K562 (cell line): ENCODE data around the gene GALNT13. TPM values are rescaled to one million over a fixed set of nuclear protein-coding genes. Genes with fewer than 3 reads are reported as not detected.

ENCODE experiments used
- ATAC-seq: fragments of 200-7000 bp; cut with Tn5 transposase; 3 replicates; pipeline ENCODE4 v1.9.1; 2020; ENCODE audit warnings: moderate library complexity
- BruUV-seq: library from RNA; stranded (reverse); fragments of 400-500 nt; replicated peaks from 2 replicates; lab custom pipeline; 2021; lab: Mats Ljungman, UMichigan
- CTCF ChIA-PET: fragments of 300-600 bp; formaldehyde crosslinking; extraction: SDS; loops from one replicate; lab custom pipeline; 2021; ENCODE audit warnings: low intra/inter-chr PET ratio; lab: Yijun Ruan, JAX
- POLR2A ChIA-PET: fragments of 300-600, 350-650 bp; sonication (Branson Sonifier 250); formaldehyde crosslinking; extraction: SDS; loops from one replicate; lab custom pipeline; 2021; ENCODE audit warnings: antibody characterized with exemption, inconsistent platforms; lab: Yijun Ruan, JAX
- DNase-seq, 4 experiments: peaks; one replicate each; pipeline versions ENCODE4 v3.0.0 to v3.0.0-alpha.2; 2011 to 2018; ENCODE audit warnings: low spot score in 3 of 4, mixed read lengths in 3 of 4; ENCODE audit errors: extremely low read depth in 1 of 4
- FAIRE-seq: peaks from 2 replicates; lab custom pipeline; 2011; peaks lifted over from hg19 to GRCh38; lab: Jason Lieb, UNC
- H2AFZ ChIP-seq: 2 replicates; pipeline ENCODE4 v1.6.0; 2011; ENCODE audit warnings: low read depth, low read length, control low read depth, inconsistent platforms
- H3K27ac ChIP-seq: fragments of 200-600 bp; 3 replicates; pipeline ENCODE4 v1.8.0; 2011; ENCODE audit warnings: low read depth, mild to moderate bottlenecking, control low read depth, inconsistent platforms, low read length, moderate library complexity, mixed read lengths; ENCODE audit errors: extremely low read depth
- H3K27me3 ChIP-seq, 2 experiments: fragments of 300-600 bp in 1 of 2; 2 replicates in 1 of 2; 3 replicates in 1 of 2; pipeline versions ENCODE4 v1.6.0 to v1.8.0; 2011; ENCODE audit warnings: inconsistent platforms in 2 of 2, low read length in 2 of 2, mild to moderate bottlenecking in 1 of 2, mixed read lengths in 1 of 2, moderate library complexity in 1 of 2; ENCODE audit not compliant: control insufficient read depth in 2 of 2, insufficient read depth in 2 of 2
- H3K36me3 ChIP-seq: fragments of 300-600 bp; 3 replicates; pipeline ENCODE4 v1.8.0; 2011; ENCODE audit warnings: mild to moderate bottlenecking, low read length, inconsistent platforms; ENCODE audit not compliant: control insufficient read depth, insufficient read depth
- H3K4me1 ChIP-seq, 2 experiments: fragments of 200-600 bp in 1 of 2; replicated peaks in 1 of 2; 2 replicates in 1 of 2; 3 replicates in 1 of 2; pipeline versions ENCODE4 v1.5.1 to v1.8.0; 2011; ENCODE audit warnings: inconsistent platforms in 2 of 2, low read length in 2 of 2, mild to moderate bottlenecking in 1 of 2, mixed read lengths in 1 of 2, moderate library complexity in 1 of 2; ENCODE audit not compliant: control insufficient read depth in 2 of 2, insufficient read depth in 2 of 2
- H3K4me2 ChIP-seq: 2 replicates; pipeline ENCODE4 v1.6.1; 2011; ENCODE audit warnings: low read length, control low read depth, inconsistent platforms, mixed read lengths; ENCODE audit not compliant: insufficient read depth
- H3K4me3 ChIP-seq: fragments of 200-600 bp; sonication (generic), shearing (Covaris generic); 2 replicates; pipeline ENCODE4 v1.5.1; 2016; ENCODE audit warnings: control low read depth, inconsistent platforms
- H3K79me2 ChIP-seq: fragments of 200-600 bp; 3 replicates; pipeline ENCODE4 v1.8.0; 2011; ENCODE audit warnings: low read length, inconsistent platforms; ENCODE audit not compliant: control insufficient read depth, insufficient read depth
- H3K9ac ChIP-seq, 2 experiments: 2 replicates each; pipeline versions ENCODE4 v1.6.0 to v1.6.1; 2011; ENCODE audit warnings: low read depth in 2 of 2, low read length in 2 of 2, control low read depth in 1 of 2, inconsistent platforms in 1 of 2, mild to moderate bottlenecking in 1 of 2, mixed read lengths in 1 of 2; ENCODE audit not compliant: insufficient read depth in 1 of 2
- H3K9me1 ChIP-seq: one replicate; pipeline ENCODE4 v1.6.0; 2011; ENCODE audit warnings: inconsistent platforms, mild to moderate bottlenecking, low read length, moderate library complexity; ENCODE audit not compliant: control insufficient read depth, insufficient read depth
- H3K9me3 ChIP-seq: replicated peaks from 2 replicates; pipeline ENCODE4 v1.5.1; 2011; ENCODE audit warnings: low read depth, low read length, inconsistent platforms; ENCODE audit not compliant: control insufficient read depth, insufficient read depth
- H4K20me1 ChIP-seq: replicated peaks from 2 replicates; pipeline ENCODE4 v1.6.1; 2011; ENCODE audit warnings: low read length, inconsistent platforms, mixed read lengths; ENCODE audit not compliant: control insufficient read depth, insufficient read depth
- E2F3 ChIP-seq: fragments of 250-450 bp; sonication (Bioruptor Pico); IDR thresholded peaks from 2 replicates; pipeline ENCODE4 v1.4.0; 2020; ENCODE audit warnings: mild to moderate bottlenecking
- GTF3C2 ChIP-seq: IDR thresholded peaks from 3 replicates; pipeline ENCODE4 v1.6.1; 2011; ENCODE audit warnings: borderline replicate concordance, mild to moderate bottlenecking, moderate library complexity; ENCODE audit not compliant: insufficient read length; ENCODE audit errors: extremely low read depth
- KDM2B ChIP-seq: fragments of 250-450 bp; sonication (Bioruptor Pico); IDR thresholded peaks from 2 replicates; pipeline ENCODE4 v1.8.0; 2021; ENCODE audit warnings: mild to moderate bottlenecking, moderate library complexity
- MCM5 ChIP-seq: fragments of 450-650 bp; IDR thresholded peaks from 2 replicates; pipeline ENCODE4 v1.6.1; 2016; ENCODE audit warnings: low read depth
- NBN ChIP-seq: fragments of 450-650 bp; IDR thresholded peaks from 2 replicates; pipeline ENCODE4 v1.6.1; 2016; ENCODE audit warnings: low read depth, mild to moderate bottlenecking
- SMAD3 ChIP-seq: fragments of 450-650 bp; formaldehyde crosslinking; conservative IDR thresholded peaks from 2 replicates; pipeline ENCODE4 v1.4.0; 2020; ENCODE audit warnings: mild to moderate bottlenecking
- TCF3 ChIP-seq: sonication (generic); formaldehyde crosslinking; IDR thresholded peaks from 2 replicates; pipeline ENCODE4 v1.4.0; 2020; ENCODE audit warnings: mild to moderate bottlenecking, missing genetic modification reagents
- ZNF766 ChIP-seq: fragments of 200-800 bp; sonication (Bioruptor generic); conservative IDR thresholded peaks from 2 replicates; pipeline ENCODE4 v1.6.1; 2016; ENCODE audit warnings: missing genetic modification characterization, missing compliant biosample characterization
- ZNF830 ChIP-seq: fragments of 250-450 bp; sonication (Bioruptor Pico); IDR thresholded peaks from 2 replicates; pipeline ENCODE4 v1.5.0; 2021; ENCODE audit warnings: mild to moderate bottlenecking
- WGBS: fragments of 100-300 bp; shearing (Covaris generic); methylation state at CpG from one replicate; pipeline ENCODE4 v1.1.6; 2016; ENCODE audit warnings: low coverage, mixed read lengths; ENCODE audit not compliant: insufficient coverage; ENCODE audit errors: missing lambda C conversion rate; 5-methylcytosine and 5-hydroxymethylcytosine counted together
- in situ Hi-C: fragments of 300-500 bp; cut with MboI; formaldehyde crosslinking; loops from 4 replicates; pipeline ENCODE4 v1.15.0; 2018; ENCODE audit warnings: inconsistent platforms, mixed read lengths
- intact Hi-C: fragments of 100-400 bp; cut with micrococcal nuclease; formaldehyde crosslinking; loops from 2 replicates; pipeline ENCODE4 v1.14.2; 2022
- polyA plus RNA-seq, 8 experiments: library from polyadenylated mRNA; depleted of rRNA in 4 of 8; stranded (reverse) in 5 of 8; unstranded in 3 of 8; fragments of >200 nt; fragmentation: Nextera tagmentation in 2 of 8; fragmentation: Illumina TruSeq in 1 of 8; extraction: Ambion mirVana in 2 of 8; extraction: Trizol in 1 of 8; gene quantifications; 2 replicates each; pipeline versions ENCODE4 v1.2.1 to v1.2.3, GENCODE V29; 2011 to 2014; ENCODE audit warnings: inconsistent platforms in 1 of 8, missing spikeins in 1 of 8
- total RNA-seq, 7 experiments: library from RNA; depleted of rRNA in 6 of 7; stranded (reverse); fragments of >200 nt in 6 of 7; fragmentation: Illumina TruSeq in 2 of 7; extraction: Trizol in 2 of 7; gene quantifications; 2 replicates each; pipeline versions ENCODE4 v1.2.1 to v1.2.3, GENCODE V29; 2011 to 2021; ENCODE audit warnings: low replicate concordance in 1 of 7
- TF ChIP-seq, protein P1 (sequence below): sonication (generic); formaldehyde crosslinking; IDR thresholded peaks from 2 replicates; pipeline ENCODE4 v1.8.0; 2023; ENCODE audit warnings: missing genetic modification reagents, mild to moderate bottlenecking, borderline replicate concordance
- TF ChIP-seq, protein P2 (sequence below): fragments of 200-800 bp; sonication (Bioruptor generic); IDR thresholded peaks from 2 replicates; pipeline ENCODE4 v1.6.1; 2017; ENCODE audit warnings: missing genetic modification characterization, missing compliant biosample characterization

GALNT13 gene
- total and polyA plus RNA-seq, 9 of the 15 experiments (the other 6 are each of a cell fraction or from before 2014, with no cell fraction given) = not detected

DNA sequence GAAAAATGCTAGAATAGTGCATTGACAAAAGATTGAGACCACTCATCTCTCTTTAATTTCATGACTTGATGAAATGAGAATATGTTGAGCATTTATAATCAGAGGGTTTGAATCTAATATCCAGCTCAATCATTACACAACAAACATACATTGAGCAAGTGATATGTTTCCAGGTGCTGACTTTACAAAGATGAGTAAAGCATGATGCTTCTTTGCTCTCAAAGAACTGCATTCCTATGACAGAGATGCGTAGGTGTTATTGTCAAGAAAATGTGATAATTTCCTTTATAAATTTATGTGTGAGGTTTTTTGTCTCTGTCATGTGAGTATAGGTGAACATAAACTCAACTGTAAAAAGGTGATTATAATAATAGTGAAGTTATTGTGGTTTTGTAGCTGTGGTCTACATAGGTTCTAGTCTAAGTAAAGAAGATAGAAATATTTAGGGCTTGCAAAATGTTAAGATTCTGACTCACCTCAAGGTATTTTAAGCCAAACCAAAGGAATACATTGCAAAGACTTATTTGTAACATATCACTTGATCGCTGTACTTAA is 389.8 kb downstream of the GALNT13 start:
- Histone ChIP-seq H3K79me2 (no peaks in the 10 kb centered on the region), H3K4me3 (no peak overlapping the region), H3K27ac (no peak overlapping the region), H2AFZ (no peak overlapping the region), H3K9me3 (no peaks in the 10 kb centered on the region), H4K20me1 (no peaks in the 10 kb centered on the region), H3K9ac (no peak overlapping the region), H3K27me3 (no peaks in the 10 kb centered on the region), H3K9me1 (no peaks in the 10 kb centered on the region), H3K4me1 (no peaks in the 10 kb centered on the region), H3K4me2 (no peak overlapping the region), H3K36me3 (no peaks in the 10 kb centered on the region)
- FAIRE-seq = no peak
- 3% methylated on average over 2 of the region's 2 CpGs for WGBS
- intact Hi-C loops (no loop called here), in situ Hi-C loops (no loop called here)
- ATAC-seq = no peak
- no TSS peak for BruUV-seq
- ChIA-PET CTCF (no interaction called here), POLR2A (interaction anchor here (0.6 kb wide), 1 partner anchor 121 kb away, joined by 3 read pairs; no protein-coding TSS in a partner anchor)
- no peak for DNase-seq
- TF ChIP-seq TCF3 (CRISPR knock-in tag) (no peak), KDM2B (CRISPR knock-in tag) (no peak), MCM5 (no peak), ZNF766 (CRISPR knock-in tag) (no peak), SMAD3 (no peak), NBN (no peak), E2F3 (CRISPR knock-in tag) (no peak), ZNF830 (CRISPR knock-in tag) (no peak), GTF3C2 (no peak)
- TF ChIP-seq, protein P1, sequence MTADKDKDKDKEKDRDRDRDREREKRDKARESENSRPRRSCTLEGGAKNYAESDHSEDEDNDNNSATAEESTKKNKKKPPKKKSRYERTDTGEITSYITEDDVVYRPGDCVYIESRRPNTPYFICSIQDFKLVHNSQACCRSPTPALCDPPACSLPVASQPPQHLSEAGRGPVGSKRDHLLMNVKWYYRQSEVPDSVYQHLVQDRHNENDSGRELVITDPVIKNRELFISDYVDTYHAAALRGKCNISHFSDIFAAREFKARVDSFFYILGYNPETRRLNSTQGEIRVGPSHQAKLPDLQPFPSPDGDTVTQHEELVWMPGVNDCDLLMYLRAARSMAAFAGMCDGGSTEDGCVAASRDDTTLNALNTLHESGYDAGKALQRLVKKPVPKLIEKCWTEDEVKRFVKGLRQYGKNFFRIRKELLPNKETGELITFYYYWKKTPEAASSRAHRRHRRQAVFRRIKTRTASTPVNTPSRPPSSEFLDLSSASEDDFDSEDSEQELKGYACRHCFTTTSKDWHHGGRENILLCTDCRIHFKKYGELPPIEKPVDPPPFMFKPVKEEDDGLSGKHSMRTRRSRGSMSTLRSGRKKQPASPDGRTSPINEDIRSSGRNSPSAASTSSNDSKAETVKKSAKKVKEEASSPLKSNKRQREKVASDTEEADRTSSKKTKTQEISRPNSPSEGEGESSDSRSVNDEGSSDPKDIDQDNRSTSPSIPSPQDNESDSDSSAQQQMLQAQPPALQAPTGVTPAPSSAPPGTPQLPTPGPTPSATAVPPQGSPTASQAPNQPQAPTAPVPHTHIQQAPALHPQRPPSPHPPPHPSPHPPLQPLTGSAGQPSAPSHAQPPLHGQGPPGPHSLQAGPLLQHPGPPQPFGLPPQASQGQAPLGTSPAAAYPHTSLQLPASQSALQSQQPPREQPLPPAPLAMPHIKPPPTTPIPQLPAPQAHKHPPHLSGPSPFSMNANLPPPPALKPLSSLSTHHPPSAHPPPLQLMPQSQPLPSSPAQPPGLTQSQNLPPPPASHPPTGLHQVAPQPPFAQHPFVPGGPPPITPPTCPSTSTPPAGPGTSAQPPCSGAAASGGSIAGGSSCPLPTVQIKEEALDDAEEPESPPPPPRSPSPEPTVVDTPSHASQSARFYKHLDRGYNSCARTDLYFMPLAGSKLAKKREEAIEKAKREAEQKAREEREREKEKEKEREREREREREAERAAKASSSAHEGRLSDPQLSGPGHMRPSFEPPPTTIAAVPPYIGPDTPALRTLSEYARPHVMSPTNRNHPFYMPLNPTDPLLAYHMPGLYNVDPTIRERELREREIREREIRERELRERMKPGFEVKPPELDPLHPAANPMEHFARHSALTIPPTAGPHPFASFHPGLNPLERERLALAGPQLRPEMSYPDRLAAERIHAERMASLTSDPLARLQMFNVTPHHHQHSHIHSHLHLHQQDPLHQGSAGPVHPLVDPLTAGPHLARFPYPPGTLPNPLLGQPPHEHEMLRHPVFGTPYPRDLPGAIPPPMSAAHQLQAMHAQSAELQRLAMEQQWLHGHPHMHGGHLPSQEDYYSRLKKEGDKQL (CRISPR knock-in tag) = no peak
- TF ChIP-seq, protein P2, sequence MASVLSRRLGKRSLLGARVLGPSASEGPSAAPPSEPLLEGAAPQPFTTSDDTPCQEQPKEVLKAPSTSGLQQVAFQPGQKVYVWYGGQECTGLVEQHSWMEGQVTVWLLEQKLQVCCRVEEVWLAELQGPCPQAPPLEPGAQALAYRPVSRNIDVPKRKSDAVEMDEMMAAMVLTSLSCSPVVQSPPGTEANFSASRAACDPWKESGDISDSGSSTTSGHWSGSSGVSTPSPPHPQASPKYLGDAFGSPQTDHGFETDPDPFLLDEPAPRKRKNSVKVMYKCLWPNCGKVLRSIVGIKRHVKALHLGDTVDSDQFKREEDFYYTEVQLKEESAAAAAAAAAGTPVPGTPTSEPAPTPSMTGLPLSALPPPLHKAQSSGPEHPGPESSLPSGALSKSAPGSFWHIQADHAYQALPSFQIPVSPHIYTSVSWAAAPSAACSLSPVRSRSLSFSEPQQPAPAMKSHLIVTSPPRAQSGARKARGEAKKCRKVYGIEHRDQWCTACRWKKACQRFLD = no peak
